ENCODE data around the gene PTCSC3. TPM values are rescaled to one million over a fixed set of nuclear protein-coding genes. Genes with fewer than 3 reads are reported as not detected.

Gene PTCSC3
- total and polyA plus RNA-seq, 7 donors: not detected

GRCh38 chr14:36222337-36222736, 45.8 kb upstream of the PTCSC3 start:
- no peak overlapping the region for H3K4me3 ChIP-seq
- no peaks in the 10 kb centered on the region for H3K36me3 ChIP-seq (ENCODE audit: insufficient read depth in 1 of 2, low read depth in 1 of 2)
- no peak overlapping the region for H3K27ac ChIP-seq
- ATAC-seq (no peak), DNase-seq (no peak)
- H3K27me3 ChIP-seq (ENCODE audit: insufficient read depth in 3 of 3, low read length in 2 of 3): peaks cover 0 to 3% (median 0%) of the 10 kb centered on the region in 3 donors
- H3K9me3 ChIP-seq: no peaks in the 10 kb centered on the region
- no peak for TF ChIP-seq CTCF (IDR thresholded peaks at IDR 0.05)
- intact Hi-C loops (cut with DNase I): no loop called here
- no peaks in the 10 kb centered on the region for H3K4me1 ChIP-seq

GRCh38 chr14:36221112-36221511, 44.6 kb upstream of the PTCSC3 start:
- no peaks in the 10 kb centered on the region for H3K4me1 ChIP-seq
- intact Hi-C loops (cut with DNase I): no loop called here
- no peaks in the 10 kb centered on the region for H3K9me3 ChIP-seq
- no peak for DNase-seq
- no peaks in the 10 kb centered on the region for H3K36me3 ChIP-seq (ENCODE audit: insufficient read depth in 1 of 2, low read depth in 1 of 2)
- peaks cover 0 to 7% (median 0%) of the 10 kb centered on the region in 3 donors for H3K27me3 ChIP-seq (ENCODE audit: insufficient read depth in 3 of 3, low read length in 2 of 3)
- TF ChIP-seq CTCF (IDR thresholded peaks at IDR 0.05): no peak
- H3K27ac ChIP-seq: no peak overlapping the region
- WGBS, 3 donors: 54 to 65% (median 63%) methylated on average over 2 of the region's 2 CpGs
- no peak for ATAC-seq
- no peak overlapping the region for H3K4me3 ChIP-seq

- DNase-seq (no peak), ATAC-seq (no peak)
- H3K4me3 ChIP-seq: no peak overlapping the region
- WGBS, 3 donors: 33 to 59% (median 46%) methylated on average over 2 of the region's 2 CpGs
- H3K9me3 ChIP-seq: no peaks in the 10 kb centered on the region
- no peaks in the 10 kb centered on the region for H3K4me1 ChIP-seq
- H3K36me3 ChIP-seq (ENCODE audit: insufficient read depth in 1 of 2, low read depth in 1 of 2): no peaks in the 10 kb centered on the region
- TF ChIP-seq CTCF (IDR thresholded peaks at IDR 0.05): no peak
- peaks cover 0 to 9% (median 7%) of the 10 kb centered on the region in 3 donors for H3K27me3 ChIP-seq (ENCODE audit: insufficient read depth in 3 of 3, low read length in 2 of 3)
- no peak overlapping the region for H3K27ac ChIP-seq
- intact Hi-C loops (cut with DNase I): no loop called here
Measured at GRCh38 chr14:36217732-36218131, 41.2 kb upstream of the PTCSC3 start.

GRCh38 chr14:36217027-36217426, 40.5 kb upstream of the PTCSC3 start:
- no peak overlapping the region for H3K4me3 ChIP-seq
- H3K4me1 ChIP-seq: no peaks in the 10 kb centered on the region
- intact Hi-C loops (cut with DNase I): no loop called here
- 92 to 98% (median 94%) methylated on average over 2 of the region's 2 CpGs for WGBS, 3 donors
- DNase-seq: no peak
- no peak for TF ChIP-seq CTCF (IDR thresholded peaks at IDR 0.05)
- ATAC-seq: no peak
- no peaks in the 10 kb centered on the region for H3K9me3 ChIP-seq
- H3K27ac ChIP-seq: no peak overlapping the region
- no peaks in the 10 kb centered on the region for H3K36me3 ChIP-seq (ENCODE audit: insufficient read depth in 1 of 2, low read depth in 1 of 2)
- peaks cover 0 to 9% (median 7%) of the 10 kb centered on the region in 3 donors for H3K27me3 ChIP-seq (ENCODE audit: insufficient read depth in 3 of 3, low read length in 2 of 3)

- no peaks in the 10 kb centered on the region for H3K4me1 ChIP-seq
- no peaks in the 10 kb centered on the region for H3K9me3 ChIP-seq
- no peak overlapping the region for H3K27ac ChIP-seq
- 77 to 79% (median 78%) methylated on average over 3 of the region's 3 CpGs for WGBS, 3 donors
- H3K4me3 ChIP-seq: no peak overlapping the region
- intact Hi-C loops (cut with DNase I): no loop called here
- ATAC-seq (no peak), DNase-seq (no peak)
- no peaks in the 10 kb centered on the region for H3K36me3 ChIP-seq (ENCODE audit: insufficient read depth in 1 of 2, low read depth in 1 of 2)
- no peak for TF ChIP-seq CTCF (IDR thresholded peaks at IDR 0.05)
- peaks cover 0 to 9% (median 7%) of the 10 kb centered on the region in 3 donors for H3K27me3 ChIP-seq (ENCODE audit: insufficient read depth in 3 of 3, low read length in 2 of 3)
Measured at GRCh38 chr14:36215217-36215598, 38.7 kb upstream of the PTCSC3 start.

All from psoas muscle (tissue), 8 donors.